Head of caudate nucleus (tissue), 42 donors: Measurements from ENCODE around the gene RHEBL1.

Experiments used
- DNase-seq, 42 donors: peaks; one replicate each; pipeline versions ENCODE4 v3.0.0 to v3.0.0-alpha.2; 2020 to 2021; ENCODE audit warnings: mixed read lengths in 7 of 42
- intact Hi-C: fragments of 100-400 bp; cut with DNase I; formaldehyde crosslinking; loops from one replicate; pipeline ENCODE4 v1.15.0; 2022

Gene RHEBL1

GRCh38 chr12:49027846-49028555 lies 41.8 kb downstream of the RHEBL1 start:
- peak in 1 of 42 donors; percentile 3 for DNase-seq
- intact Hi-C loops: no loop called here

DNA sequence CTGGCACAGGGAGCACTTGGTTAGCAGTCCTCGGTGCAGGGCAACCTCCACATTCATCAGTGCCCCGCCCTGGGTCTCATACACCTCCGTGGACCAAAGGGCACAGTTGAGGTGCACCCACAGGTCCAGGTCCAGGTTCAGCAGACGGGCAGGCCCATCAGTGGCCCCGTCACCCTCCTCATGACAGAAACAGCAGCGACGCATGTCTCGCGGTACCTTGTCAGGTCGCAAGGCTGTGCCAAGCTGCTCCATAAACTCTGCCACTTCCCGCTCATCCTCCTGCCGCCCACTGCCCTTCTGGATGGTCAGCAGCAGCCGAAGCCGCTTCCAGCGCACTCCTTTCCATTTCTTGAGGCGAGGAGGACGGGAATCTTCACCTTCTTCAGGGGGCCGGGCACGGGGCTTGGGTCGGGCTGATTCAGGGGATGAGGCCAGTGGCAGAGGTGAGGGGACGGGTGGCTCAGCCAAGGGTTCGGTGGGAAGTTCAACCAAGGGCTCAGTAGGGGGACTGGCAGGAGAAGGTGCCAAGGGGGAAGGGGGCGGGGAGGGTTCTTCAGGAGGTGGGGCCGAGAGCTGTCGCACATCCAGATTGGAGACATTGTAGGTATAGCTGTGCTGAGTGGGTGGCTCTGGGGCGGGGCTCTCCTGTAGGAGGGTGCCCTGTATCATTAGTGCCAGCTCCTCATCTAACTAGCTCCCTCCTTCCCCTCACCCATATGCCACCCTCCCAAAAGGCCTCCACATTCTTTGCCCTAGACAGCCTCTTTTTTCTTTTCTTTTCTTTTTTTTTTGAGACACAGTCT lies 42.9 kb downstream of the RHEBL1 start:
- intact Hi-C loops: no loop called here
- DNase-seq: peak in 36 of 42 donors; percentile 24 to 86 (median 58)

GRCh38 chr12:49026101-49026500 lies 43.7 kb downstream of the RHEBL1 start:
- intact Hi-C loops: no loop called here
- no peak for DNase-seq

GRCh38 chr12:49025463-49025862 lies 44.3 kb downstream of the RHEBL1 start:
- no peak for DNase-seq
- intact Hi-C loops: no loop called here

- intact Hi-C loops: no loop called here
- no peak for DNase-seq
Measured at GRCh38 chr12:49024543-49024942, 45.2 kb downstream of the RHEBL1 start.

DNA sequence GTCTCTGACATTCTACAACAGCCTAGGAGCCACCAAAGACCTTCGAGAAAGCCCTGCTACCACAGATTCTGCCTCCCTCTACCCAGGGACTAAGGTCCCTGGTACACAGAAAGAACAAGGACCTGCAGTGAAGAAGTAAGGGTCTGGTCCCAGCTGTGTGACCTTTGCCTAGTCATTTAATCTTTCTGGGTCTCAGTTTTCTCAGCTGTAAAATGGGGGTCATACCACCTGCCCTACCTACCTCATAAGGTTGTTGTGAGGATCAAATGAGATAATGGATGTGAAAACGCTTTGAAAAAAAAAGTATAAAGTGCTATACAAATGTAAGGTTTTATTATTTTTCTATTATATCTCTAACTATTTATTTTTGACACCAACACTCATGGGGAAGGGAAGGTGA lies 46.0 kb downstream of the RHEBL1 start:
- no peak for DNase-seq
- intact Hi-C loops: no loop called here

DNA sequence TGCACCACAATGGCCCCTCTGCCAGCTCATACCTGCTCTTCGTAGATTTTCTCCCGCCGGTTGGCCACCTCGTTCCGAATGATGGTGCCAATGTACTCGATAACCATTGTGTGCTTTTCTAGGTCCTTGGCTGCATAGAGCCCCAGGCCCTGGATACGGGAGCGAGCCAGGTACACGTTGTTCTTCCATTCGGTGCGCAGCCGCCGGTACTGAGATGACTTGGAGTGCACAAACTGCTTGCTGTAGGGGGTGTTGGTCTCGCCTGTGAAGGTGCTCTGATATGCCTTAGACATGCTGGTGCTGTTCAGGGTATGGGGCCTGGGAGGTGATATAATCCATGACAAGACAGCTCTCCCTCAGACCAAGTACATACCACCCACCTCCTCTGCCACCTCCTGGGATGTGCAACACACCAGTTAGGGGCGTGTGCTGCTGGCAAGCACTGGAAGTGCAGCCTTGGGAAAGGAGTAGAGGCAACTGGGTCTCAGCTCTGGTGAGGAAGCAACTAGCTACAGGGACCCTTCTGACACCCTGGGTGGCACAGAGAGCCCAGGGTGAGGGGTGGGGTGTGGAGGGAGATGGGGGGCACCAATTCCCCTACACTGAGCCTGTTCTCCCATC lies 47.1 kb downstream of the RHEBL1 start:
- intact Hi-C loops: no loop called here
- peak in 4 of 42 donors; percentile 10 to 42 (median 34) for DNase-seq

DNA sequence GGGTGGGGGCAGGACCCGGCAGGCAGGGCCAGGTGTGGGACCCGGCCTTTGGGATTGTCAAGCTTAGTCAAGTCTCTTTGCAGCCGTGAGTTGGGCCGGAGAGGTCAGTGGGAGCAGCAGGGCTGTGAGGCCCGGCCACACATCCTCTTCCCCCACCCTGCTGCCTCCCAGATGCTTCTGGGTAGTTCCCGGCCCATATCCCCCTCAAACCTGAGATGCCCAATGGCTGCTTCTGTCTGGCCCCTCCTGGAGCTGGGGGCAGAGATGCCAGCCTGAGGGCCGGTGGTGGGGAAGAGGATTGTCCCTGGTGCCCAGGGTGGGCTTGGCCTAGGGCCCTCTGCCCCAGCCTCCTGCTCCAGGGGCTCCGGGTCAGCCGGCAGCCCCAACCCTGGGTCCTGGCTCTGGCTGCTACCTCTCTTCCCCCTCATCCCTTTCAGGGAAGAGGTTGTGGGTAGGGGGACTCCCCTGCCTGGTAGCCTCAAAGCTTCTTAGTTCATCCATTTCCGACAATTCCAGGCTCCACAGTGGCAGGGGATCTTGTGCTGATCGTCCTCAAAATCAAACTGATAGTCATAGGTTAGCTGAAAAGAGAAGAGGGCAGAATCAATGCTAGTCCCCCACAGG lies 48.4 kb downstream of the RHEBL1 start:
- intact Hi-C loops: no loop called here

DNA sequence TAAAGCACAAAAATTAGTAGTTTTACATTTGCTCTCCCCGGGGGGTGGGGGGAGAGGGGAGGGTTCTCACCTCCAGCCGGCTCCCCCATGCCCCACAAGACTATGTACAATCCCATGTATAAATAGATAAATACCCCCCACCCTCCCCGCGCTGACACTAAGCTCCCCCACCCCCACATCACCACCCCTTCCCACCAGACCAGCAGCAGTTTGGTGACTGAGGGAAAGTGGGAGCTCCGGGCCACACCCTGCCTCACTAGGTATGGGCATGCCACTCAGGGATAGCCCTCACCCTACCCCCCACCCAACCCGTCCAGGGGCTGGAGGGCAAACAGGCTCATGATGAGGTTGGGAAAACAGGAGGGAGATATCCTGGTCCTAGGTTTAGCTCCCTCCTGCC lies 49.3 kb downstream of the RHEBL1 start:
- no peak for DNase-seq
- intact Hi-C loops: no loop called here

More for the DNA sequence above, 48.4 kb downstream of the RHEBL1 start:
- peak in 1 of 42 donors; percentile 19 for DNase-seq

- intact Hi-C loops: no loop called here
- peak in 3 of 42 donors; percentile 13 to 37 (median 29) for DNase-seq
Measured at GRCh38 chr12:49019443-49020324, 50.1 kb downstream of the RHEBL1 start.

DNA sequence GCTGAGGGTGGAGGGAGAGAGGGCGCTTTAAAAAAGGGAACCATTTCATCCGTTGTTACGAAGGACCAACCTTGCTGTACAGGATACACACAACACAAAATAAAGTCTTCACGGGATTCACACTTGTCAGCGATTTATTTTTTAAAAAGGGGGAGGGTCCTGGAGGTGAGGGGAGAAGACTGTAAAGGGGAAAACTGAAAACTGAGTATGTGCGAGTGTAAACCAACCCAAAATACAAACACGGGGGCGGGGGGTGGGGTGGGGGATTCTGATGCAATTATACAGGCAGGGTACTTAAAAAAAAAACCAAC lies 50.7 kb downstream of the RHEBL1 start:
- DNase-seq: no peak
- intact Hi-C loops: no loop called here

DNA sequence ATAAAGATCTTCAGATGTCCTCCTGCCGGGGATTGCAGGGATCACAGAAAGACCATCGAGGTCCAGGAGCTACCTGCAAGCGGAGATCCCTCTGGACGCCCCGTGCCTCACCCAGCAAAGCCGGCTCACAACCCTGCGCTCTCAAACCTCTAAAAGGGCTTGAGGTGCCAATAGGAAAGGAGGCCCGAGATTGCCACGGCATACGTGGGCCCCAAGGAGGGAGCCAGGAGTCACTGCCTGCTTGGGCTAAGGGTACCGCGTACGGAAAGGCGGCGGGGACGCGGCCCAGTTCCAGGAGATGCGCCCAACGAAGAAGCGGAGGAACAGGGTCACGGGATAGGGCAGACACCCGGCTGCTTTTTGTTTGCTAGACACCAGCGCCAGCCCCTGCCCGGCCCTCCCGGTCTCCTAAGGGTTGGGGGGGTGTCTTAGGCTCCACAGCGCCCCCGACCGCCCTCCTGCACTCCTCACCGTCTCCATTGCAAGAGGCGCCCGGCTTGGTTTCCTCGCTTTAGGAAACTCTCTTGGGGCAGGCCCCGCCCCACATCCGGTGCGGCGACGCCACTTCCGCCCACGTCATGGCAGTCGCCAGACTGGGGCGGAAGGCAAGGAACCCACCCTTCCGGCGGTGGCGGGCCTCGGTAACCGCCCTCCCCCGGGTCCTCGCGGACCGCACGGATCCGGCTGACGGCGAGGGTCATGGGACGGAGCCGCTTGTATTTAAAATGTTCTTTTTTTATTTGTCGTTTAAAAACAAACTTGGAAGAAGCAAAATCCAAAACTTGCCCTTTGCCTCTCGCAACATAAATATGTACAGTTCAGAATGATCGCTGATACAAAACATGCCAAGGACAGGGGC lies 51.3 kb downstream of the RHEBL1 start, which contains the start of gene PRKAG1:
Gene PRKAG1 (minus strand): TSS at position 516 of the 859 bp plus-strand sequence. CDS start 36 bp downstream, at position 480.
- intact Hi-C loops: no loop called here
- DNase-seq: peak; percentile 93 to 99 (median 97)

- peak in 11 of 42 donors; percentile 15 to 59 (median 37) for DNase-seq
Measured at GRCh38 chr12:49017891-49018260, 51.9 kb downstream of the RHEBL1 start.

GRCh38 chr12:49015196-49015595 lies 54.6 kb downstream of the RHEBL1 start:
- intact Hi-C loops: no loop called here
- DNase-seq: no peak

More at GRCh38 chr12:49017891-49018260, 51.9 kb downstream of the RHEBL1 start:
- intact Hi-C loops: no loop called here
